Measurements from ENCODE around the gene TMEM255B.

Gene TMEM255B

GRCh38 chr13:113777311-113778260 lies 18.6 kb downstream of the TMEM255B start:
- no peak for TF ChIP-seq CTCF (IDR thresholded peaks at IDR 0.05; ENCODE audit: insufficient read depth, low read depth, low read length, missing control alignments)
- no peak overlapping the region for H3K4me3 ChIP-seq (ENCODE audit: low read length)
- DNase-seq (ENCODE audit: low read depth): peak; percentile 33

GRCh38 chr13:113781571-113781970 lies 22.5 kb downstream of the TMEM255B start:
- no peak overlapping the region for H3K4me3 ChIP-seq (ENCODE audit: low read length)
- no peak for TF ChIP-seq CTCF (IDR thresholded peaks at IDR 0.05; ENCODE audit: insufficient read depth, low read depth, low read length, missing control alignments)
- peak; percentile 76 for DNase-seq (ENCODE audit: low read depth)

DNA sequence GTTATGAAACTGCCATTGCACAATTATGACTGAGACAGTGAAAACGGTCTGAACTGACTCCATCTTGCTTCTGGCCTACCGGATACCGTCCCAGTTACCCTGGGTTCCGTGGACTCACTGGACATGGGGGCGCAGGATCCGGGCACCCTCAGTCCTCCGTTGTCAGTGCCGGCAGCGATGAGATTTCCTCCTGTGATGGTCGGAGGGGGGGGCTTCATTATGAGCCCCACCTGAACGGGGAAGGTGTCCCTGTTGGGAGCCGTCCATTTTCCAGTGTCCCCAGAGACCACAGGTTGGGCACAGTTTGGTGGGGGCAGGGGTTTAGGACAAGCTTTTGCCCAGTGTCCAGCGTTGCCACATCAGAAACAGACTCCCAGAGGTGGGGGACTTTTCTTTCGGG lies 23.4 kb downstream of the TMEM255B start:
- H3K4me3 ChIP-seq (ENCODE audit: low read length): no peak overlapping the region
- no peak for DNase-seq (ENCODE audit: low read depth)
- TF ChIP-seq CTCF (IDR thresholded peaks at IDR 0.05; ENCODE audit: insufficient read depth, low read depth, low read length, missing control alignments): no peak

- DNase-seq (ENCODE audit: low read depth): peak; percentile 32
- no peak overlapping the region for H3K4me3 ChIP-seq (ENCODE audit: low read length)
Measured at GRCh38 chr13:113783200-113783881, 24.3 kb downstream of the TMEM255B start.

DNA sequence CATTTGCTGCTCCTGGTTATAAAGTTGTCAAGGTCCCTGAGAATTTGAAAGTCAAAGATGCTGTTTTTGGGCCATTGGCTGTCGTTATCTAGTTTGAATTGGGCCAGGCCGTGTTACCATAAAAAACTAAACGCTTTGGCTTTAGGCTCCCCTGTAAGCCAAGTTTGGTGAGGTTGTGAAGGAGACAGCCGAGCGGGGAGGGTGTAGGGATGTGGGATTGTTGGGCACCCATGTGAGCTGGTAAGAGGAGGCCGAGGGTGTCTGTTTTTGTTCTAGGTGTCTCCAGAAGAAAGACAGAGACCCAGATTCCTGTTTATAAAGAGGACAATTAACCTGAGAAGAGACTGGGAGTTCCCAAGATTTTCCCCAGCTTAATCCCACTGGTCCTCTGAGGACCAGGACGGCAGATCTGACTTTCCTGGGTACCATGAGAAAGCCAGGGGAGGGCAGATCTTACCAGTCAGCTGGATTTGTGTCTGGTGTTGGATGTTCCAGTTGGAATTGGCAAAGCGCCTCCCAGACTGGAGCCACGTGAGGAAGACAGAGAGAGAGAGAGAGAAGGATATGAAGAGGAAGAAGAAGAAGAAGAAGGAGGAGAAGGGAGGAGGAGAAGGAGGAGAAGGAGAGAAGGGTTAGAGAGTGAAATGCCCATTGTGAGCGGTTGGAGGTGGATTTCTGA lies 25.1 kb downstream of the TMEM255B start:
- no peak for DNase-seq (ENCODE audit: low read depth)
- H3K4me3 ChIP-seq (ENCODE audit: low read length): no peak overlapping the region
- no peak for TF ChIP-seq CTCF (IDR thresholded peaks at IDR 0.05; ENCODE audit: insufficient read depth, low read depth, low read length, missing control alignments)

More at GRCh38 chr13:113783200-113783881, 24.3 kb downstream of the TMEM255B start:
- no peak for TF ChIP-seq CTCF (IDR thresholded peaks at IDR 0.05; ENCODE audit: insufficient read depth, low read depth, low read length, missing control alignments)

- no peak for DNase-seq (ENCODE audit: low read depth)
- no peak overlapping the region for H3K4me3 ChIP-seq (ENCODE audit: low read length)
- TF ChIP-seq CTCF (IDR thresholded peaks at IDR 0.05; ENCODE audit: insufficient read depth, low read depth, low read length, missing control alignments): no peak
Measured at GRCh38 chr13:113784645-113785024, 25.6 kb downstream of the TMEM255B start.

Measured in epithelial cell of esophagus (primary cell).